H1 (cell line): ENCODE results near the gene TGFB2.

Source experiments
- CHD1 ChIP-seq: IDR thresholded peaks from 2 replicates; pipeline ENCODE4 v1.6.1; 2012; ENCODE audit warnings: low read depth, low read length, improper control_type of control experiment
- CTCF ChIP-seq, 3 experiments: IDR thresholded peaks; 1 replicate in 2 of 3; 2 replicates in 1 of 3; pipeline versions ENCODE4 v1.5.1 to v1.6.1; 2011; ENCODE audit warnings: low read length in 3 of 3, mild to moderate bottlenecking in 3 of 3, inconsistent platforms in 2 of 3, low read depth in 1 of 3, moderate library complexity in 1 of 3; ENCODE audit not compliant: insufficient read depth in 1 of 3; ENCODE audit errors: control extremely low read depth in 1 of 3

GRCh38 chr1:218475275-218475674, 130.1 kb downstream of the TGFB2 start:
- TF ChIP-seq CTCF (IDR thresholded peaks at IDR 0.05; ENCODE audit: control extremely low read depth in 1 of 3, insufficient read depth in 1 of 3, low read depth in 1 of 3, low read length in 3 of 3) (no peak), CHD1 (no peak)
